GM19438 (cell line): ENCODE data around the gene TBL3.
A peak's percentile ranks its signal among the peaks of the same experiment; 100 is the strongest.
"Not testable (repeated sequence)": the region's sequence is repeated elsewhere in the genome, so short reads cannot be mapped to it uniquely, and the experiment has no call there.

Experiments
- ATAC-seq: cut with Tn5 transposase; IDR thresholded peaks from one replicate; pipeline ENCODE4 v1.9.1; 2021; ENCODE audit warnings: low read depth; ENCODE audit not compliant: unreplicated experiment

Gene TBL3

DNA sequence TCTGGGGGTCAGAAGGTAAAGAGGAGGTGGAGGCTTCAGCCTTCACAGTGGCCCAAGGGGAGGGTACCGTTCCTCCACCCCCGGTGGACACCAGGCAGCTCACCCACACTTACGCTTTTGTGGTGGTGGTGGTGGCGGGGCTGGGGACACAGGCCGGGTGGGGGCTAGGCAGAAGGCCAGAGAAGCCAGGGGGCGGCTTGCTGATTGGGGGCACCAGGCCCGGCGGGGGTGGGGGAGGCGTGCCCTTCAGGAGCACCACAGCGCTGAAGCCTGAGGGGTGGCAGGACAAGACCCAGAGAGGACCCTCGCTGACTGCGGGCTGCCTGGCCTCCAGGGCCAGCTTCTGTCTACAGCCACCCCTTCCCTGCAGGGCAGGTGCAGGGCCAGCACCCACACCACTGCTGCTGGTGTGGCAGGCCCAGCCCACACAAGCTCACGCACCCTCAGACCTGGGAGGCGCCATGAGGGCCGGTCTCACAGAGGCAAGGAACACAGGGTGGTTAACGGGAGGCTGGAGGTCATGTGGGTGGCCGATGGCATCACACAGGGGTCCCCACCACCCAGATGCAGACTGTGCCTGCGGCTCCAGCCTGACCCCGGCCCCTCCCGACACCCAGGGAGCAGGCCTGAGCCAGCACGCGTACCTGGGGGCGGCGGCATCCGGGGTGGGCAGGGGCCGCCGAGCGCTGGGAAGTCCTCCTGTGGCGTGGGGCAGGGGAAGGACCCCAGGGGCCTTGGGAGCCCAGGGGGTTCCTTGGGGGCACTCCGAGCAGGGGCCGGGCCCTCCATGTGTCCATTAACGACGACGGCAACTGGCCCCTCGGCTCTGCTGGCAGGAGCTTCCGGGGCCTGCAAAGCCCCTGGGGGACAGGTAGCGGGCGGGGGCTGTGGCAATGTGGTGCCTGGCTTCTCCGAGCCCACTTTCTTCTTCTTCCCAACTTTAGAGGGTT, 27.3 kb downstream of the TBL3 start:
- no peak for ATAC-seq

DNA sequence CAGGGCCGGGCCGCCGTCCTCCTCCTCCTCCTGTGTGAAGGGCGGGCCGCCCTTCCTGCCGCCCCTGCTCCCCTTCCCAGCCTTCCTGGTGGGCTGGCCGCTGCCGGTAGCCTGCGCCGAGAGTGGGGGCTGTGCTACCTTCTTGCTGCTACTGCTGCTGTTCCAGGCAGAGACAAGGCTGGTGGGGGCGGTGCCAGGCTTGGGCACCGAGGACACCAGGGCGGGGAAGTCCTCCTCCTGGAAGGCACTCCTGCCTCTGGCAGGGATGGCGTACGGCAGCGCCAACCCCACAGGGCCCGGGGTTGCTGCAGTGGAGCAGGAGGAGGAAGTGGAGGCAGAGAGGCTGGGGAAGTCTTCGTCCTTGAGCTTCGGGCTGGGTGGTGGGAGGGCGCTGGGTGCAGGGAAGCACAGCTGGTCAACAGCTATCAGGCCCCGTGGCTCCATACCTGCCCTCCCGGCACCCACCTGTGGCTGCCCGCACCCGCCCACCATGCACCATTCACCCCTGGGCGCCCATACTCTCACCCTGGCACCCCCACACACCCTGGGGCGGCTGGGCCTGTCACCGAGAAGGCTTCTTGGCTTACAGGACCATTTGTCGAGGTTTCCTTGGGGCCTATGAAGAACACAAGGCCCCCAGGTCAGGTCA, 28.1 kb downstream of the TBL3 start:
- ATAC-seq, result no peak

DNA sequence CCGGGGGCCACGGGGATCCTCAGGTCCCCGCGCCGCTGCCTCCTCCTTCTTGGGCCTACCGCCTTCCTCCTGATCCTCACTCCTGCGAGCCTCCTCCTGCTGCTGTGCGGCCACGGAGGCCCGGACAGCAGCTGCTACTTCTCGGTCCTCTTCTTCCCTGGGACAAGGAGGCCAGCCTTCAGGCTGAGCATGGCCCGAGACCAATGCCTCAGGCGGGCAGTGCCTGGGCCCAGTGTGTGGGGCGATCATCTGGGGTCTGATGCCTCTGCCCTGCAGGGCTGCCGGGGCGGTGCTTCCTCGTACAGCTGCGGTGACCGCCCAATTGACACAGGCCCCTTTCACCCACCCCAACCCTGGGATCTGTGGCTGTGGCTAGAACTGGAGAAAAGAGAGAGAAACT, 29.2 kb downstream of the TBL3 start:
- ATAC-seq, result no peak

- ATAC-seq, result no peak
Observed at GRCh38 chr16:2001456-2002355, 29.9 kb downstream of the TBL3 start.

- no peak for ATAC-seq
Observed at GRCh38 chr16:2002406-2003230, 30.8 kb downstream of the TBL3 start.

GRCh38 chr16:2003231-2003826, 31.5 kb downstream of the TBL3 start:
- no peak for ATAC-seq

DNA sequence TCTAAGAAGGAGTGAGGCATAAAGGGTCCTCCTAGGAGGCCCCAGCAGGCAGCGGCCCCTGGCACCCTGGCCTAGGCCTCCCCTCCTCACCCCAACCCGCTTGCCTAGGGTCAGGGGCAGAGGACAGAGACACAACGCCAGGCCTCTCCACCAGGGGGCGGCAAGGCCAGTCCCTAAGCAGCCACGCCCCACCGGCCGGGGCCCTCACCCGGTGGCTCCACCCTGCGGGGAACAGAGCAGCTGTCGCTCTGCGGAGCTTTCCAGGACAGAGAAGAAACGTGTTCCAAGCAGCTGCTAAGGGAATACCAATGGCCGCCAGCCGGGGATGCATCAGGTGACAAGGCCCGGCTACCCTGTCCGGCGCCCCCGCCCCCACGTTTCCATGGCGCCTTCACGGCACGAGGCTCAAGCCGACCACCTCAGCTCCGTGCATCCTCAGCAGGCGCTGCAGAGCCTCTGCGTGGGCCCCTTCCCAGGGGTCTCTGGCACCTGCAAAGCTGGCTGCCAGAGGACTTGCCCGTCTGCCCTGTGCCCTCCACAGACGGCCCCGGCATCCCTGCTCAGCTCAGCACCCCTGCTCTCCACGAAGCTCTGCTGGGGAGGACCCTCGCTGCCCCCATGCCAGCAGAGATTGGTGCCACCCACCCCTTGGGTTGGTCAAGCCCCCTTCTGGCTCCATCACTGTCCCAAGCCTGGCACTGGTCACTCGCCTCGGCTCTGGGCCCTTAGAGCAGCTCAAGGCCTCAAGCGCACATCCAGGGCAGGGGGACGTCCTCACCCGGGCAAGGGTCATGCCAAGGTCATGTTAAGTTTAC, 32.2 kb downstream of the TBL3 start:
- no peak for ATAC-seq

DNA sequence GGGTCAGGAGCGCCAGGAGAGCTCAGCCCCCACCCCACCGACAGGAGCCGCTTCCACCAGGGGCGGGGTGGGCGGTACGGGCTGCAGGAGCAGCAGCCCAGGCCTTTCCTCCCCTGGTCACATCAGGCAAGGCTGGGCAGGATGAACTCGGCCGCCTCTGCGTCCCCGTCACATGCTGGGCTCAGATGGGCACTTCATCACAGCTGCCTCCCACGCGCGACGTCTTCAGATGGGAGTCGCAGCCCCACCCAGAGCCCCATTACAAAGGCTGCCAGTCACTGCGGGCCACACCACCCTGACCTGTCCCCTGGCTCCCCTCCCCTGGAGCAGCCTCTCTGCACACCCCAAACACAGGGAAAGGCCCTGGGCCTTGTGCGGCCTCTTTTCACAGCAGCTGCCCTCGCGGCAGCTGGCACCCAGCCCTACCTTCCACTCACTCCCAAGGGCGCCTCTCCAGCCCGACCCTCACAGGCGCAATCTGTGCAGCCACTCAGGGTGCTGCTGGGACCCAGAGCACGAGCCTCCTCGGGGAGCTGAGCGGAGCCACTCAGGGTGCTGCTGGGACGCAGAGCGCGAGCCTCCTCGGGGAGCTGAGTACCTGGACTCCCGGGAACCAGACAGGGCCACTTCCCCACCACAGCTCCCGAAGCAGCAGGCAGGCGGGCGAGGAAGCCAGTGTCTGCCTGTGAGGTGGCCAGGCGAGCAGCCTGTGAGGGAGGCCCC, 33.1 kb downstream of the TBL3 start:
- no peak for ATAC-seq

DNA sequence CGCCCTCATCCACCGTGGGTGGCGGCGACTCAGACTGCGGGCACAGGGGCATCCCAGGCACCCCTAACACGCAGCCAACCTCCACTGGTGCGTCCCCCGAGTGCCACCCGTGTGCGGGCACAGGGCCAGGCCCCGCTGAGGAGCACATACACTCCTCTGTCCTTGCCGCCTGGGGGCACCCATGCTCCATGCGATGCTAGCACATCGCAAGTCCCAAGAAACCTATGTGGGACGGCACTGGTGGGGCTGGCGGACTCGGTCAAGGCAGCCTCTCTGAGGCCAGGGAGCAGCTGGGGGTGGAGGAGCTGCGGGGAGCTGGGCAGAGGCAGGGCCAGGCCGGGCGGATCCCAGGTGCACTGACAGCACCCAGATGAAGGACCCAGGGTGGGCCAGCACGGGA, 33.8 kb downstream of the TBL3 start:
- ATAC-seq, result no peak

DNA sequence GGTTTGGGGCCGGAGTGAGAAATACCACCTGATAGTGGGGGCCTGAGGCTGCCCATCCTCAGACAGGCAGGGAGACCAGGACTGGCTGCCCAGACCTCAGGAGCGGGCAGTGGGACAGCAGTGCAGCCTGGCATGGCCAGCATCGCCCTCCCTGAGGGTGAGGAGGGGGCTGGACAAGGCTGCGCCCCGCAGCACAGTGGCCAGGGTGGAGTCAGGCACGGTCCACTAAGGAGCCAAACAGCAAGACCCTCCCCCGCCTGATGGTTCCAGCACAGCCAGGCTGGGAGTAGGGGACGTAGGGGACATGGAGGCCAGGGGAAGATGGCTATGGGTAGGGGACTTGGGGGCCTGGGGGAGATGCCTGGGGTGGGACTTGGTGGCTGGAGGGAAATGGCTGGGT, 34.5 kb downstream of the TBL3 start:
- ATAC-seq, result no peak

- ATAC-seq, result no peak
Observed at GRCh38 chr16:2007081-2007836, 35.4 kb downstream of the TBL3 start.

GRCh38 chr16:2008009-2008526, 36.2 kb downstream of the TBL3 start:
- no peak for ATAC-seq

DNA sequence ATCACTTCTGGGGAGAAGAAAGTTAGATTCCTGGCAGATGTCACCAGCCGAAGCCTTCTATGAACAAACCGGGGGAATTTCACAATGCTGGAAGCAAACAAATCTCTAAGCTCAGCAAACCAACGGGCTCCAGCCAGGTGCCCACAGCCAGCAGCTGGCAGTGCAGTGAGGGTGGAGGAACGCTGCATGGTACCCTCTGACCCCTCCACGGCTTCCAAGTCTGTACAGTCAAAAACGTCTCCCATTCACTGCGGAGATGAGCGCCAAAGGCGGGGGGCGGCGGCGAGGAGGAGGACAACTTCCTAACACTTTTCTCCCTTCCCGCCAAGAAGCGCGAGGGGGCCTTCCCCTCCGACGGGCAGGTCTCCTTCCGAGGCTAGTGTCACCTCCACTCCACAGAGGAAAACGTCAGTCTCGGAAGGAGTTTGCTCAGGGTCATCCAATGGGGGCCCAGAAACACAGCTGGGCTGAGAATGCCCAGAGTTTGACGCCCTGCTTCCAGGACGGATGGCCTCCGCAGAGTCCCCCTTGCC, 36.8 kb downstream of the TBL3 start:
- ATAC-seq, result no peak

- ATAC-seq, result peak; percentile 26
Observed at GRCh38 chr16:2009164-2009711, 37.4 kb downstream of the TBL3 start.

DNA sequence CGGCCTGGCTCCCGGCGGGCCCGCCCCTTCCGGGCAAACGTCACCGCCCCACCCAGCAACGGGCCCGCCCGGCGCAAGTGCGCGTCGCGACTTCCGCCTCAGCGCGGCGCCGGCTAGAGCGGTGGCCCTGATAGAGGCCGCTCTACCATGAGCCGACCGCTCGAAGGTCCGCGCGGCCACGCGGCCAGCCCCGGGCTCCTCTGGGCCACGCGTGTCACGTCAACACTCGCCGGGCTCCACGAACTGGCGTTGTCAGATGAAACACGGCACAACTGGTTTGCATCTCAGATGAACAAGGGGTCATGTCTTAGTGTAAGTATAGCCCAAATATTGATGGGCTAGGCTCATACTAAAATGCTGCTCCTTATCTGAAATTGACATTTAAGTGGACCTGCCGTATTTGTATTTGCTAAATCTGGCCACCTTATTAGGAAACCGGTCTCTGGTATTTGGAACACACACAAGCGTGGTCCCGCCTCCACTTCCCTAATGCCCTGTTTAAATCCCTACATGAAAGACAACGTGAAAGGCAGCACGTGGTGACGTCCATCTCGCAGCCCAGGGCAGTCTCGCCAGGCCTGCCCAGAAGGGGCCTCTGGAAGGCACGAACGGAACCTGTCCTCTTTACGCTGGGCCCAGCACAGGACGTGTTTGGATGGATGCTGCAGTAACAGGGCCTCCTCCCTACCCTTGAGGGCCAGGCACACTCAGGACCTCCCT, 38.1 kb downstream of the TBL3 start, which contains the start of gene ZNF598:
Gene ZNF598, minus strand, starts transcription at position 31 of the 720 bp plus-strand sequence.
- peak; percentile 66 for ATAC-seq

GRCh38 chr16:2011726-2012125, 39.9 kb downstream of the TBL3 start:
- ATAC-seq, result not testable (repeated sequence)
